Esophagus muscularis mucosa (tissue), 4 donors: ENCODE measurements around the gene PRMT5. TPM values are rescaled to one million over a fixed set of nuclear protein-coding genes. Genes with fewer than 3 reads are reported as not detected.

Experiments
- DNase-seq: peaks from one replicate; pipeline ENCODE4 v3.0.0-alpha.2; 2017; ENCODE audit errors: extremely low spot score
- H3K27ac ChIP-seq, 4 donors: fragments of 200-600 bp; sonication (generic); replicated peaks in 1 of 4; 1 replicate in 3 of 4; 2 replicates in 1 of 4; pipeline ENCODE4 v1.5.1; 2016 to 2019; ENCODE audit warnings: mild to moderate bottlenecking in 1 of 4
- H3K27me3 ChIP-seq, 4 donors: fragments of 200-600 bp; sonication (generic); one replicate each; pipeline versions ENCODE4 v1.5.1 to v1.6.0; 2016 to 2019
- H3K36me3 ChIP-seq, 4 donors: fragments of 200-600 bp; sonication (generic); one replicate each; pipeline ENCODE4 v1.5.1; 2016 to 2019
- H3K4me1 ChIP-seq, 4 donors: fragments of 200-600 bp; sonication (generic); one replicate each; pipeline ENCODE4 v1.5.1; 2016 to 2019
- H3K4me3 ChIP-seq, 4 donors: fragments of 200-600 bp; sonication (generic); 1 replicate in 2 of 4; 2 replicates in 2 of 4; pipeline ENCODE4 v1.5.1; 2016 to 2019; ENCODE audit warnings: mild to moderate bottlenecking in 4 of 4, moderate library complexity in 1 of 4
- H3K9me3 ChIP-seq, 4 donors: fragments of 200-600 bp; sonication (generic); 1 replicate in 3 of 4; 2 replicates in 1 of 4; pipeline ENCODE4 v1.5.1; 2016 to 2019
- EP300 ChIP-seq: sonication (generic); formaldehyde crosslinking; IDR thresholded peaks from one replicate; pipeline ENCODE4 v1.6.1; 2017; ENCODE audit warnings: antibody characterized with exemption
- POLR2A ChIP-seq: fragments of 450-650 bp; IDR thresholded peaks from one replicate; pipeline ENCODE4 v1.6.1; 2017; ENCODE audit warnings: antibody characterized with exemption, moderate library complexity, mild to moderate bottlenecking, low read depth
- POLR2AphosphoS5 ChIP-seq, 2 donors: sonication (generic); formaldehyde crosslinking; IDR thresholded peaks; one replicate each; pipeline ENCODE4 v1.6.1; 2017; ENCODE audit warnings: antibody characterized with exemption in 2 of 2
- WGBS: methylation state at CpG from one replicate; pipeline ENCODE4 v1.1.5; 2018; 5-methylcytosine and 5-hydroxymethylcytosine counted together
- intact Hi-C: fragments of 100-400 bp; cut with DNase I; formaldehyde crosslinking; loops from one replicate; pipeline ENCODE4 v1.15.1; 2023
- total RNA-seq, 4 donors: library from RNA; depleted of rRNA; stranded (reverse); fragments of >200 nt; gene quantifications; one replicate each; pipeline versions ENCODE4 v1.1.0 to v1.2.1, GENCODE V29; 2016
- TF ChIP-seq, protein P1 (sequence below), 3 experiments: fragments of 200-600 bp in 2 of 3; fragments of 450-650 bp in 1 of 3; sonication (generic) in 2 of 3; IDR thresholded peaks; one replicate each; pipeline ENCODE4 v1.5.1; 2017 to 2019; ENCODE audit warnings: antibody characterized with exemption in 3 of 3, mild to moderate bottlenecking in 2 of 3, moderate library complexity in 1 of 3

Gene PRMT5
- total RNA-seq: 10 to 100 TPM; 35.5 to 51.0 (median 44.8) TPM

DNA sequence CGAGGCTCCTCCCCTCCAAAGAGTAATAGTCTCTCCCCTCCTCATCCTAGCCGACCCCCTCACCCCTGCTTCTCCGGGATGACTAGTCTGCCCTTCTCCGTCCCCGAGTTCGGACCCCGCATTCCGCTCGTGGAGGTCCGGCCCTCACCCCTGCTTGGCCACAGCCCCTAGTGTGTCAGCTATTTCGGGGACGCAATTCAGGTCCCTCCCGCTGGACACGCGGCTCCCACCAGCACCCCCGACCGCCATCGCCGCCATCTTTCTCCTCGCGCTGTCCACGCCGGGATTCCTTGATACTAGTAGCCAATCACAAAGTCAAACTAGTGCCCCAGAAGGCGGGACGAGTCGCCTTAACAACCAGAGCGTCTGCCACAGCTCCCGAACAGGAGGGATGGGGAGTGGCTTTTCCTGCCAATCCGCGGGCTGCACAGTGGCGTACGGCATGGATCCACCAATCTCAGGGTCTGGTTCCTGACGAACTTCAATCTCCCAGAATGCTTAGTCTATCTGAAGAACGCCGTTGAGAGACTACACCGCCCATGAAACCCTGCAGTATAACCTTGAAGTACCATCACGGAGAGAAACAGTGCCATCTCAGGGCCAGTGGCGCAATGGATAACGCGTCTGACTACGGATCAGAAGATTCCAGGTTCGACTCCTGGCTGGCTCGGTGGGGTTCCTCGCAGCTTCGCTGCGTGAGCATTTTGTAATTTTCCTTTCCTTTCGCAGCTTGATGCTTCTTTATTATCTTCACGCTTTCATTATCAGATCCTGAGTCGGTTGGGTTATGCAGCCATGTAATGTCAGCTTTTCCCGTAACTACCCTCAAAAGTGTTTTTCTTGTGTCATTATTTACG, at the start of gene PRMT5:
Gene PRMT5, minus strand, starts transcription at position 273 of the 857 bp plus-strand sequence. Its CDS starts 15 bp downstream, at position 258.
- TF ChIP-seq, protein P1, sequence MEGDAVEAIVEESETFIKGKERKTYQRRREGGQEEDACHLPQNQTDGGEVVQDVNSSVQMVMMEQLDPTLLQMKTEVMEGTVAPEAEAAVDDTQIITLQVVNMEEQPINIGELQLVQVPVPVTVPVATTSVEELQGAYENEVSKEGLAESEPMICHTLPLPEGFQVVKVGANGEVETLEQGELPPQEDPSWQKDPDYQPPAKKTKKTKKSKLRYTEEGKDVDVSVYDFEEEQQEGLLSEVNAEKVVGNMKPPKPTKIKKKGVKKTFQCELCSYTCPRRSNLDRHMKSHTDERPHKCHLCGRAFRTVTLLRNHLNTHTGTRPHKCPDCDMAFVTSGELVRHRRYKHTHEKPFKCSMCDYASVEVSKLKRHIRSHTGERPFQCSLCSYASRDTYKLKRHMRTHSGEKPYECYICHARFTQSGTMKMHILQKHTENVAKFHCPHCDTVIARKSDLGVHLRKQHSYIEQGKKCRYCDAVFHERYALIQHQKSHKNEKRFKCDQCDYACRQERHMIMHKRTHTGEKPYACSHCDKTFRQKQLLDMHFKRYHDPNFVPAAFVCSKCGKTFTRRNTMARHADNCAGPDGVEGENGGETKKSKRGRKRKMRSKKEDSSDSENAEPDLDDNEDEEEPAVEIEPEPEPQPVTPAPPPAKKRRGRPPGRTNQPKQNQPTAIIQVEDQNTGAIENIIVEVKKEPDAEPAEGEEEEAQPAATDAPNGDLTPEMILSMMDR (IDR thresholded peaks at IDR 0.05): no peak
- TF ChIP-seq POLR2A (peak; percentile 63), POLR2AphosphoS5 (IDR thresholded peaks at IDR 0.05) (peak; percentile 86 to 89)
- H3K27me3 ChIP-seq: no peaks in the 10 kb centered on the region
- H3K9me3 ChIP-seq: no peaks in the 10 kb centered on the region
- 0% methylated on average over 22 of the region's 51 CpGs for WGBS
- DNase-seq: peak; percentile 100
- peak within 1 kb of the TSS; percentile 78 to 93 (median 86) for H3K4me3 ChIP-seq
- peak within 1 kb of the TSS; percentile 89 to 96 (median 92) for H3K27ac ChIP-seq
- H3K36me3 ChIP-seq: peaks cover 10 to 32% (median 22%) of the 10 kb centered on the region in 4 donors
- peaks cover 13 to 33% (median 31%) of the 10 kb centered on the region in 4 donors for H3K4me1 ChIP-seq
- intact Hi-C loops: loop anchor here (10.0 kb wide), 1 partner anchor 385 kb away; no protein-coding TSS in a partner anchor

DNA sequence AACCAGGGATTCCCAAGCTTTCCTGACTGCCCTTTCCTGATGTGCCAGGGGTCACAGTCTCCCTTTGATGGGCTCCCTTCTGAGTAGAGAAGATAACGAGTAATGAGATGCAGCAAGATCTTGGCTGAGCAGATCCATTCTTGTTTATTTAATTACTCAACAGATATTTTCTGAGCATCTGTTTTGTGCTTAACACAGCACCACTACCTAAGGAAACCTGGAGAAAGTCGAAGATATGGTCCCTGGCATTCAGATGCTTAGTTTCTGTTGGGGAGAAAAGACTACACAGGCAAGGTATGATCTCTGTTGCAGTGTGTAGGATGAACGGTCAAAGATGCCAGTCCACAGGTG, 49.3 kb upstream of the PRMT5 start:
- DNase-seq: no peak
- intact Hi-C loops: no loop called here
- Histone ChIP-seq H3K4me3 (no peak overlapping the region), H3K27me3 (peaks cover 0 to 18% (median 0%) of the 10 kb centered on the region in 4 donors), H3K36me3 (peaks cover 0 to 12% (median 0%) of the 10 kb centered on the region in 4 donors), H3K27ac (peak overlapping the region; percentile 74 to 89 (median 79)), H3K9me3 (no peaks in the 10 kb centered on the region), H3K4me1 (peaks cover 53 to 77% (median 65%) of the 10 kb centered on the region in 4 donors)
- TF ChIP-seq, protein P1 (IDR thresholded peaks at IDR 0.05): no peak
- TF ChIP-seq EP300 (no peak), POLR2A (no peak), POLR2AphosphoS5 (IDR thresholded peaks at IDR 0.05) (no peak)
- WGBS: 81% methylated on average over 3 of the region's 3 CpGs

GRCh38 chr14:22977684-22978486, 48.7 kb upstream of the PRMT5 start:
- Histone ChIP-seq H3K9me3 (no peaks in the 10 kb centered on the region), H3K27me3 (peaks cover 0 to 18% (median 0%) of the 10 kb centered on the region in 4 donors), H3K36me3 (peaks cover 0 to 12% (median 2%) of the 10 kb centered on the region in 4 donors), H3K4me1 (peaks cover 49 to 71% (median 59%) of the 10 kb centered on the region in 4 donors), H3K4me3 (no peak overlapping the region), H3K27ac (peak overlapping the region; percentile 74 to 89 (median 79))
- no peak for DNase-seq
- 39% methylated on average over 8 of the region's 8 CpGs for WGBS
- TF ChIP-seq POLR2AphosphoS5 (IDR thresholded peaks at IDR 0.05) (no peak), POLR2A (no peak), EP300 (no peak)
- TF ChIP-seq, protein P1 (IDR thresholded peaks at IDR 0.05): no peak
- intact Hi-C loops: no loop called here

- H3K4me1 ChIP-seq: peaks cover 49 to 69% (median 59%) of the 10 kb centered on the region in 4 donors
These were observed 48.2 kb upstream of the PRMT5 start for GRCh38 chr14:22977434-22977683.

More at GRCh38 chr14:22977434-22977683, 48.2 kb upstream of the PRMT5 start:
- DNase-seq: no peak
- peaks cover 0 to 18% (median 0%) of the 10 kb centered on the region in 4 donors for H3K27me3 ChIP-seq
- peak overlapping the region; percentile 74 to 89 (median 79) for H3K27ac ChIP-seq
- H3K36me3 ChIP-seq: peaks cover 0 to 12% (median 5%) of the 10 kb centered on the region in 4 donors
- H3K9me3 ChIP-seq: no peaks in the 10 kb centered on the region
- TF ChIP-seq POLR2AphosphoS5 (IDR thresholded peaks at IDR 0.05): no peak
- no peak for TF ChIP-seq POLR2A
- TF ChIP-seq EP300: no peak
- TF ChIP-seq, protein P1 (IDR thresholded peaks at IDR 0.05): no peak
- intact Hi-C loops: no loop called here
- no peak overlapping the region for H3K4me3 ChIP-seq
